Neural cell (in vitro differentiated cells): ENCODE data around the gene AGBL1. TPM values are rescaled to one million over a fixed set of nuclear protein-coding genes. Genes with fewer than 3 reads are reported as not detected.

Experiments used
- H2AFZ ChIP-seq: fragments of 200-600, 300-800 bp; sonication (generic), shearing (Covaris generic); 2 replicates; pipeline ENCODE4 v1.6.0; 2014; ENCODE audit warnings: low read depth, mild to moderate bottlenecking, antibody characterized with exemption, low read length, moderate library complexity
- H3F3A ChIP-seq: fragments of 200-600 bp; shearing (Covaris generic); 2 replicates; pipeline ENCODE4 v1.6.1; 2016; ENCODE audit warnings: mild to moderate bottlenecking, moderate library complexity, mixed read lengths, antibody characterized with exemption, low read length; ENCODE audit not compliant: insufficient read depth, poor library complexity, severe bottlenecking
- H3K27ac ChIP-seq: fragments of 200-600, 300-800 bp; sonication (generic), shearing (Covaris generic); 2 replicates; pipeline ENCODE4 v1.5.1; 2014; ENCODE audit warnings: mild to moderate bottlenecking, low read length, moderate library complexity
- H3K27me3 ChIP-seq: fragments of 300-800, 200-600 bp; sonication (generic), shearing (Covaris generic); 2 replicates; pipeline ENCODE4 v1.6.0; 2014; ENCODE audit warnings: mild to moderate bottlenecking, low read depth, low read length, moderate library complexity; ENCODE audit not compliant: insufficient read depth
- H3K36me3 ChIP-seq: fragments of 300-800, 200-600 bp; sonication (generic), shearing (Covaris generic); 2 replicates; pipeline ENCODE4 v1.5.1; 2014; ENCODE audit warnings: mild to moderate bottlenecking, antibody characterized with exemption, low read length, moderate library complexity; ENCODE audit not compliant: insufficient read depth
- H3K4me2 ChIP-seq: fragments of 300-800, 200-600 bp; sonication (generic), shearing (Covaris generic); 2 replicates; pipeline ENCODE4 v1.6.0; 2014; ENCODE audit warnings: mild to moderate bottlenecking, low read length
- H3K4me3 ChIP-seq: fragments of 300-800, 200-600 bp; sonication (generic), shearing (Covaris generic); 2 replicates; pipeline ENCODE4 v1.5.1; 2014; ENCODE audit warnings: mild to moderate bottlenecking, low read length, moderate library complexity
- H3K79me2 ChIP-seq: fragments of 200-600 bp; shearing (Covaris generic); replicated peaks from 2 replicates; pipeline ENCODE4 v1.6.0; 2014; ENCODE audit warnings: mild to moderate bottlenecking, low read length, moderate library complexity; ENCODE audit not compliant: insufficient read depth
- H3K9ac ChIP-seq: fragments of 300-800, 200-600 bp; sonication (generic), shearing (Covaris generic); 2 replicates; pipeline ENCODE4 v1.6.1; 2016; ENCODE audit warnings: mild to moderate bottlenecking, low read length, mixed read lengths
- H3K9me2 ChIP-seq: fragments of 200-600 bp; shearing (Covaris generic); 2 replicates; pipeline ENCODE4 v1.6.1; 2016; ENCODE audit warnings: mild to moderate bottlenecking, low read length, mixed read lengths; ENCODE audit not compliant: insufficient read depth
- H3K9me3 ChIP-seq: fragments of 200-600, 300-800 bp; sonication (generic), shearing (Covaris generic); 2 replicates; pipeline ENCODE4 v1.6.1; 2016; ENCODE audit warnings: mild to moderate bottlenecking, mixed run types, low read length, moderate library complexity, mixed read lengths
- H4K20me1 ChIP-seq: fragments of 200-600 bp; shearing (Covaris generic); 2 replicates; pipeline ENCODE4 v1.6.1; 2016; ENCODE audit warnings: mild to moderate bottlenecking, mixed run types; ENCODE audit not compliant: insufficient read depth
- EP300 ChIP-seq: fragments of 450-650 bp; conservative IDR thresholded peaks from 2 replicates; pipeline ENCODE4 v1.6.1; 2014; ENCODE audit warnings: antibody characterized with exemption, mild to moderate bottlenecking, moderate library complexity; ENCODE audit not compliant: poor library complexity, severe bottlenecking
- EZH2 ChIP-seq: fragments of 200-600, 300-800 bp; shearing (Covaris generic), sonication (generic); IDR thresholded peaks from 2 replicates; pipeline ENCODE4 v1.6.1; 2014; ENCODE audit warnings: antibody characterized with exemption, low read length, borderline replicate concordance, mild to moderate bottlenecking; ENCODE audit not compliant: insufficient read depth, poor library complexity, severe bottlenecking
- MXI1 ChIP-seq: fragments of 450-650 bp; conservative IDR thresholded peaks from 2 replicates; pipeline ENCODE4 v1.6.1; 2014; ENCODE audit warnings: antibody characterized with exemption, mild to moderate bottlenecking; ENCODE audit not compliant: poor library complexity, severe bottlenecking
- POLR2AphosphoS5 ChIP-seq: IDR thresholded peaks from 2 replicates; pipeline ENCODE4 v1.6.1; 2012
- RAD21 ChIP-seq: fragments of 450-650 bp; conservative IDR thresholded peaks from 2 replicates; pipeline ENCODE4 v1.6.1; 2014; ENCODE audit warnings: antibody characterized with exemption, mild to moderate bottlenecking, moderate library complexity
- REST ChIP-seq: IDR thresholded peaks from 2 replicates; pipeline ENCODE4 v1.6.1; 2012; ENCODE audit warnings: borderline replicate concordance
- SMC3 ChIP-seq: fragments of 450-650 bp; conservative IDR thresholded peaks from 2 replicates; pipeline ENCODE4 v1.6.1; 2014; ENCODE audit warnings: antibody characterized with exemption, mild to moderate bottlenecking, moderate library complexity; ENCODE audit not compliant: poor library complexity
- TAF1 ChIP-seq: IDR thresholded peaks from 2 replicates; pipeline ENCODE4 v1.6.1; 2012; ENCODE audit warnings: low read depth
- polyA plus RNA-seq: library from polyadenylated mRNA; depleted of rRNA; stranded (reverse); fragments of >200 nt; gene quantifications from 2 replicates; pipeline ENCODE4 v1.2.3, GENCODE V29; 2014
- TF ChIP-seq, protein P1 (sequence below): fragments of 450-650 bp; IDR thresholded peaks from 2 replicates; pipeline ENCODE4 v1.5.1; 2014; ENCODE audit warnings: antibody characterized with exemption, mild to moderate bottlenecking, moderate library complexity; ENCODE audit not compliant: poor library complexity, severe bottlenecking

AGBL1 gene
- polyA plus RNA-seq, 1 donor from 2014 or later: 0.12 TPM

GRCh38 chr15:86773736-86774135 lies 694.1 kb downstream of the AGBL1 start:
- no peaks in the 10 kb centered on the region for H3K27me3 ChIP-seq
- H3K4me3 ChIP-seq: no peak overlapping the region
- H3K9me3 ChIP-seq: no peaks in the 10 kb centered on the region

GRCh38 chr15:86776145-86776544 lies 696.5 kb downstream of the AGBL1 start:
- Histone ChIP-seq H3K4me3 (no peak overlapping the region), H4K20me1 (no peaks in the 10 kb centered on the region), H3K9me3 (no peaks in the 10 kb centered on the region), H3K27me3 (no peaks in the 10 kb centered on the region), H3K36me3 (no peaks in the 10 kb centered on the region), H3K79me2 (no peaks in the 10 kb centered on the region), H3F3A (no peaks in the 10 kb centered on the region), H2AFZ (no peak overlapping the region), H3K9ac (no peak overlapping the region), H3K4me2 (no peak overlapping the region), H3K27ac (no peak overlapping the region), H3K9me2 (no peaks in the 10 kb centered on the region)
- TF ChIP-seq TAF1 (no peak), RAD21 (no peak), EZH2 (no peak), EP300 (no peak), MXI1 (no peak), REST (no peak), SMC3 (no peak), POLR2AphosphoS5 (no peak)
- TF ChIP-seq, protein P1, sequence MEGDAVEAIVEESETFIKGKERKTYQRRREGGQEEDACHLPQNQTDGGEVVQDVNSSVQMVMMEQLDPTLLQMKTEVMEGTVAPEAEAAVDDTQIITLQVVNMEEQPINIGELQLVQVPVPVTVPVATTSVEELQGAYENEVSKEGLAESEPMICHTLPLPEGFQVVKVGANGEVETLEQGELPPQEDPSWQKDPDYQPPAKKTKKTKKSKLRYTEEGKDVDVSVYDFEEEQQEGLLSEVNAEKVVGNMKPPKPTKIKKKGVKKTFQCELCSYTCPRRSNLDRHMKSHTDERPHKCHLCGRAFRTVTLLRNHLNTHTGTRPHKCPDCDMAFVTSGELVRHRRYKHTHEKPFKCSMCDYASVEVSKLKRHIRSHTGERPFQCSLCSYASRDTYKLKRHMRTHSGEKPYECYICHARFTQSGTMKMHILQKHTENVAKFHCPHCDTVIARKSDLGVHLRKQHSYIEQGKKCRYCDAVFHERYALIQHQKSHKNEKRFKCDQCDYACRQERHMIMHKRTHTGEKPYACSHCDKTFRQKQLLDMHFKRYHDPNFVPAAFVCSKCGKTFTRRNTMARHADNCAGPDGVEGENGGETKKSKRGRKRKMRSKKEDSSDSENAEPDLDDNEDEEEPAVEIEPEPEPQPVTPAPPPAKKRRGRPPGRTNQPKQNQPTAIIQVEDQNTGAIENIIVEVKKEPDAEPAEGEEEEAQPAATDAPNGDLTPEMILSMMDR: no peak

More at GRCh38 chr15:86773736-86774135, 694.1 kb downstream of the AGBL1 start:
- Histone ChIP-seq H3K9me2 (no peaks in the 10 kb centered on the region), H2AFZ (no peak overlapping the region), H3F3A (no peaks in the 10 kb centered on the region), H3K4me2 (no peak overlapping the region), H3K36me3 (no peaks in the 10 kb centered on the region), H3K9ac (no peak overlapping the region), H3K27ac (no peak overlapping the region), H4K20me1 (no peaks in the 10 kb centered on the region), H3K79me2 (no peaks in the 10 kb centered on the region)
- TF ChIP-seq MXI1: no peak
- TF ChIP-seq SMC3: peak; percentile 26
- TF ChIP-seq EP300: no peak
- TF ChIP-seq EZH2: no peak
- TF ChIP-seq RAD21: peak; percentile 45
- TF ChIP-seq, protein P1: peak; percentile 45
- TF ChIP-seq REST: no peak
- TF ChIP-seq POLR2AphosphoS5: no peak
